HEK293 (cell line): ENCODE results near the gene UBAP2.

Experiments used
- CTCF ChIA-PET: fragments of 350-600 bp; formaldehyde crosslinking; extraction: SDS; loops from one replicate; lab custom pipeline; 2021; ENCODE audit warnings: antibody characterized with exemption; lab: Yijun Ruan, JAX
- POLR2A ChIA-PET: fragments of 300-600 bp; formaldehyde crosslinking; extraction: SDS; loops from one replicate; lab custom pipeline; 2020; ENCODE audit warnings: antibody characterized with exemption, inconsistent platforms; lab: Yijun Ruan, JAX
- H3K27ac ChIP-seq: fragments of 200-500 bp; sonication (Bioruptor generic); 2 replicates; pipeline ENCODE4 v1.5.1; 2014; ENCODE audit warnings: low read depth, low read length, control low read depth, inconsistent platforms; ENCODE audit errors: extremely low read depth
- H3K36me3 ChIP-seq, 2 experiments: fragments of 200-500 bp in 1 of 2; sonication (Bioruptor generic) in 1 of 2; 1 replicate in 1 of 2; 2 replicates in 1 of 2; pipeline ENCODE4 v1.5.1; 2014 to 2017; ENCODE audit warnings: inconsistent platforms in 2 of 2, low read length in 2 of 2; ENCODE audit not compliant: control insufficient read depth in 2 of 2, insufficient read depth in 1 of 2
- H3K4me1 ChIP-seq: fragments of 200-500 bp; sonication (Bioruptor generic); 2 replicates; pipeline ENCODE4 v1.5.1; 2014; ENCODE audit warnings: mild to moderate bottlenecking, low read length, inconsistent platforms; ENCODE audit not compliant: control insufficient read depth, insufficient read depth
- H3K4me3 ChIP-seq: 2 replicates; pipeline ENCODE4 v1.5.1; 2011; ENCODE audit warnings: low read depth, mild to moderate bottlenecking, control low read depth, low read length, moderate library complexity
- H3K9me3 ChIP-seq: fragments of 200-500 bp; sonication (Bioruptor generic); 2 replicates; pipeline ENCODE4 v1.5.1; 2014; ENCODE audit warnings: low read depth, low read length, inconsistent platforms; ENCODE audit not compliant: control insufficient read depth, insufficient read depth
- AEBP2 ChIP-seq: fragments of 450-650 bp; formaldehyde crosslinking; IDR thresholded peaks from 2 replicates; pipeline ENCODE4 v1.5.1; 2016; ENCODE audit warnings: missing biosample characterization, missing genetic modification characterization, borderline replicate concordance
- ATF2 ChIP-seq: fragments of 450-650 bp; formaldehyde crosslinking; IDR thresholded peaks from 2 replicates; pipeline ENCODE4 v1.5.1; 2016; ENCODE audit warnings: missing biosample characterization, missing genetic modification characterization, low read depth
- HOXA7 ChIP-seq: sonication (generic); formaldehyde crosslinking; IDR thresholded peaks from 2 replicates; pipeline ENCODE4 v1.8.1; 2022; ENCODE audit warnings: missing genetic modification reagents, borderline replicate concordance
- PRDM10 ChIP-seq: fragments of 450-650 bp; formaldehyde crosslinking; IDR thresholded peaks from 2 replicates; pipeline ENCODE4 v1.5.1; 2016; ENCODE audit warnings: missing biosample characterization, missing genetic modification characterization
- PRDM4 ChIP-seq: fragments of 450-650 bp; formaldehyde crosslinking; IDR thresholded peaks from 2 replicates; pipeline ENCODE4 v1.5.1; 2017; ENCODE audit warnings: missing biosample characterization, missing genetic modification characterization
- ZBTB6 ChIP-seq: fragments of 450-650 bp; formaldehyde crosslinking; IDR thresholded peaks from 2 replicates; pipeline ENCODE4 v1.5.1; 2017; ENCODE audit warnings: missing biosample characterization, missing genetic modification characterization
- ZNF148 ChIP-seq: fragments of 450-650 bp; formaldehyde crosslinking; IDR thresholded peaks from 2 replicates; pipeline ENCODE4 v1.5.0; 2017; ENCODE audit warnings: missing biosample characterization, missing genetic modification characterization, borderline replicate concordance
- ZNF16 ChIP-seq: fragments of 450-650 bp; formaldehyde crosslinking; IDR thresholded peaks from 2 replicates; pipeline ENCODE4 v1.5.1; 2016; ENCODE audit warnings: low read depth, missing biosample characterization, missing genetic modification characterization
- ZNF169 ChIP-seq: fragments of 450-650 bp; formaldehyde crosslinking; IDR thresholded peaks from 2 replicates; pipeline ENCODE4 v1.5.1; 2016; ENCODE audit warnings: missing biosample characterization, missing genetic modification characterization
- ZNF280C ChIP-seq: fragments of 450-650 bp; formaldehyde crosslinking; IDR thresholded peaks from 2 replicates; pipeline ENCODE4 v1.5.1; 2016; ENCODE audit warnings: missing biosample characterization, missing genetic modification characterization
- ZNF324 ChIP-seq: fragments of 450-650 bp; formaldehyde crosslinking; IDR thresholded peaks from 2 replicates; pipeline ENCODE4 v1.5.1; 2016; ENCODE audit warnings: missing biosample characterization, missing genetic modification characterization
- ZNF354C ChIP-seq: fragments of 450-650 bp; formaldehyde crosslinking; IDR thresholded peaks from 2 replicates; pipeline ENCODE4 v1.5.1; 2016; ENCODE audit warnings: missing biosample characterization, missing genetic modification characterization, low read depth, borderline replicate concordance
- ZNF362 ChIP-seq: fragments of 450-650 bp; formaldehyde crosslinking; IDR thresholded peaks from 2 replicates; pipeline ENCODE4 v1.5.1; 2016; ENCODE audit warnings: missing biosample characterization, missing genetic modification characterization
- ZNF391 ChIP-seq: fragments of 450-650 bp; formaldehyde crosslinking; IDR thresholded peaks from 2 replicates; pipeline ENCODE4 v1.5.1; 2016; ENCODE audit warnings: low read depth, missing biosample characterization, missing genetic modification characterization, borderline replicate concordance
- ZNF571 ChIP-seq: fragments of 450-650 bp; formaldehyde crosslinking; IDR thresholded peaks from 2 replicates; pipeline ENCODE4 v1.5.0; 2017; ENCODE audit warnings: missing biosample characterization, missing genetic modification characterization
- ZNF624 ChIP-seq: fragments of 450-650 bp; formaldehyde crosslinking; IDR thresholded peaks from 2 replicates; pipeline ENCODE4 v1.5.1; 2017; ENCODE audit warnings: missing biosample characterization, missing genetic modification characterization
- ZNF664 ChIP-seq: fragments of 450-650 bp; formaldehyde crosslinking; IDR thresholded peaks from 2 replicates; pipeline ENCODE4 v1.5.1; 2016; ENCODE audit warnings: missing biosample characterization, missing genetic modification characterization
- ZNF747 ChIP-seq: fragments of 450-650 bp; formaldehyde crosslinking; IDR thresholded peaks from 2 replicates; pipeline ENCODE4 v1.5.1; 2016; ENCODE audit warnings: missing biosample characterization, missing genetic modification characterization
- ZNF791 ChIP-seq: fragments of 450-650 bp; formaldehyde crosslinking; IDR thresholded peaks from 2 replicates; pipeline ENCODE4 v1.5.1; 2016; ENCODE audit warnings: missing biosample characterization, missing genetic modification characterization

The UBAP2 gene

GRCh38 chr9:34084562-34084961 lies 35.9 kb upstream of the UBAP2 start (continued):
- TF ChIP-seq ZNF280C (tag by site-specific recombination) = no peak

- 0 out of 2 replicates have a peak, but pooled peaks cover 2% of the 10 kb centered on the region for H3K4me1 ChIP-seq
- no peak overlapping the region for H3K27ac ChIP-seq
- no peaks in the 10 kb centered on the region for H3K9me3 ChIP-seq
- ChIA-PET CTCF (interaction anchor here (0.6 to 0.9 kb wide), 4 partner anchors 16 to 158 kb away, joined by 3 to 4 read pairs (median 3); no protein-coding TSS in a partner anchor), POLR2A (no interaction called here)
- no peak overlapping the region for H3K4me3 ChIP-seq
- no peaks in the 10 kb centered on the region for H3K36me3 ChIP-seq
- TF ChIP-seq ZNF664 (tag by site-specific recombination) (0 out of 2 replicates have a peak, but pooled peaks have one; percentile 16), ZNF747 (tag by site-specific recombination) (no peak), AEBP2 (tag by site-specific recombination) (no peak), ZNF391 (tag by site-specific recombination) (0 out of 2 replicates have a peak, but pooled peaks have one; percentile 28), HOXA7 (CRISPR knock-in tag) (no peak), ZBTB6 (tag by site-specific recombination) (peak; percentile 89), ZNF571 (tag by site-specific recombination) (no peak), ZNF362 (tag by site-specific recombination) (no peak), ZNF324 (tag by site-specific recombination) (0 out of 2 replicates have a peak, but pooled peaks have one; percentile 34), ZNF624 (tag by site-specific recombination) (no peak), PRDM10 (no peak), ZNF148 (tag by site-specific recombination) (no peak), ZNF354C (tag by site-specific recombination) (no peak), ZNF169 (tag by site-specific recombination) (no peak), ZNF791 (no peak), ATF2 (tag by site-specific recombination) (0 out of 2 replicates have a peak, but pooled peaks have one; percentile 30), ZNF16 (no peak), PRDM4 (tag by site-specific recombination) (no peak)
Observed at GRCh38 chr9:34079181-34079580, 30.5 kb upstream of the UBAP2 start.
